ENCODE data around the gene GAB2. TPM values are rescaled to one million over a fixed set of nuclear protein-coding genes. Genes with fewer than 3 reads are reported as not detected.

The GAB2 gene
- total RNA-seq, 2 donors from 2014 or later: 2.8 to 5.0 TPM

GRCh38 chr11:78214331-78215194 lies 203.1 kb downstream of the GAB2 start:
- no peak for DNase-seq (ENCODE audit: low spot score in 2 of 2)
- peak overlapping the region in 1 of 2 donors; percentile 24 for H3K27ac Mint-ChIP-seq
- no peaks in the 10 kb centered on the region for H3K9me3 Mint-ChIP-seq
- ATAC-seq: no peak
- peaks cover 9 to 14% of the 10 kb centered on the region in 2 donors for H3K36me3 Mint-ChIP-seq

DNA sequence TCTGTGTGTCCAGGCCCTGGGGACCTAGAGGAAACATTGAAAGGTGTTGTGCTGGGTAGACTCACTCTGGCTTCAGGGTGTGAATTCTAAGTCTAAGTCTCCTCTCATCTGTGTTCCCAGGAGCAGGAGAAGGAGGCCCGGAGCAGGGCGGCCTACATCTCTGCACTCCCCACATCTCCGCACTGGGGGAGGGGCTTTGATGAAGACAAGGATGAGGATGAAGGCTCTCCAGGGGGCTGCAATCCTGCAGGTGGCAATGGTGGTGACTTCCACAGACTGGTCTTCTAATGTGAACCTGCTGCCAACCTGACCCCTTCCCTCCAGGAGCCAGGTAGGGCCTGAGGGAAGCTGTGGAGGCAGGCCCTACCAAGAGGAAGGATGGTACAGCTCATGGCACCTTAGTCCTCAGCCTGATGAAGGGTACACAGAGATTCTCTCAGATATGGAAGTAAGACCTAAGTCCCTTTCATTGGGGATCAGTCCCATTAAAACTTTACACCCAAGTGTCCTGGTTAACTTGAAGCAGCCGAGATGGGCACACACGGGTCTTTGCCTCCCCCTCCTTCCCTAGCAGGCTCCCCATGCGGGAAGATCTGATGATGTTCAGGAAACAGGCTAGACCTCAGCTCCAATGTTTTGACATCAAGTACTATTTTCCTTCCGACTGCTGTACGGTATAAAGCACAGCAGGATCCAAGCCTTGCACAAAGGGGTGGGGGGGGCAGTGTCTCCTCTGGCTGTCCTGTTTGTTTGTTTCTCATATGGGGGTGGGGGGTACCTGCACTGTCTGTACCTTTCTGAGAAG lies 203.9 kb downstream of the GAB2 start:
- H3K27ac Mint-ChIP-seq: no peak overlapping the region
- H3K36me3 Mint-ChIP-seq: peaks cover 9 to 14% of the 10 kb centered on the region in 2 donors
- no peak for ATAC-seq
- no peak for DNase-seq (ENCODE audit: low spot score in 2 of 2)
- H3K9me3 Mint-ChIP-seq: no peaks in the 10 kb centered on the region

DNA sequence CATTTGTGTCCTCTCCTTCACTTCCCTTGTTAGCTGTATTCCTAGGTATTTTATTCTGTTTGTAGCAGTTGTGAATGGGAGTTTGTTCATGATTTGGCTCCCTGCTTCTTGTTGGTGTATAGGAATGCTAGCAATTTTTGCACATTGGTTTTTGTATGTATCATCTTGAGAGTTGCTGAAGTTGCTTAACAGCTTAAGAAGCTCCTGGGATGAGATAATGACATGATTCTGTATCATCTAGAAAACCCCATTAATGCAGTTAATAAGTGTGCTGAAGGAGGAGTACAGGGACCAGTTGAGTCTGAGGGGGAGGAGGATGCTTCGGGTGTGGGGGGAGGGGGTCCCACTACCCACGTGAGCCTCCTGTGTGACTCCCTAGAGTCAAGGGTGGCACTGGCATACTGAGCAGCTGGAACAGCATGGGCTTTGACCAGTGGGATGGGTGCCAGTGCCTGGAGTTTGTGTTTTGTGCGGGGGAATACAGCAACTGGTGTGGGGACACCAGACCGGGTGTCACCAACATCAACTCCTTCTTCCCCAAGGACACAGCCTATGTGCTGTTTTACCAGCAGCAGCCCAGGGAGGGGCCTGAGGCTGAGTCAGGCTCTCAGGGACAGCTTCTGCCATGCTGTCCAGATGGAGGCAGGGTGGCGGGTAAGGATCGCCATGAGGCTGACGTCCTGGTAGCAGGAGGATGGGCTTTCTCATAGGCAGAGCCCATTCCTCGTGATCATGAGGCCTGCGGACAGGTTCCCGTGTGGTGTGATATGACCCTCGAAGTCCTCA lies 204.8 kb downstream of the GAB2 start:
- H3K27ac Mint-ChIP-seq: no peak overlapping the region
- ATAC-seq (no peak), DNase-seq (ENCODE audit: low spot score in 2 of 2) (peak in 1 of 2 donors; percentile 35)
- peaks cover 9 to 14% of the 10 kb centered on the region in 2 donors for H3K36me3 Mint-ChIP-seq
- H3K9me3 Mint-ChIP-seq: no peaks in the 10 kb centered on the region

- DNase-seq (ENCODE audit: low spot score in 2 of 2) (no peak), ATAC-seq (no peak)
- no peaks in the 10 kb centered on the region for H3K9me3 Mint-ChIP-seq
- H3K27ac Mint-ChIP-seq: no peak overlapping the region
- H3K36me3 Mint-ChIP-seq: peaks cover 9 to 14% of the 10 kb centered on the region in 2 donors
Measured at GRCh38 chr11:78211565-78211964, 206.1 kb downstream of the GAB2 start.

DNA sequence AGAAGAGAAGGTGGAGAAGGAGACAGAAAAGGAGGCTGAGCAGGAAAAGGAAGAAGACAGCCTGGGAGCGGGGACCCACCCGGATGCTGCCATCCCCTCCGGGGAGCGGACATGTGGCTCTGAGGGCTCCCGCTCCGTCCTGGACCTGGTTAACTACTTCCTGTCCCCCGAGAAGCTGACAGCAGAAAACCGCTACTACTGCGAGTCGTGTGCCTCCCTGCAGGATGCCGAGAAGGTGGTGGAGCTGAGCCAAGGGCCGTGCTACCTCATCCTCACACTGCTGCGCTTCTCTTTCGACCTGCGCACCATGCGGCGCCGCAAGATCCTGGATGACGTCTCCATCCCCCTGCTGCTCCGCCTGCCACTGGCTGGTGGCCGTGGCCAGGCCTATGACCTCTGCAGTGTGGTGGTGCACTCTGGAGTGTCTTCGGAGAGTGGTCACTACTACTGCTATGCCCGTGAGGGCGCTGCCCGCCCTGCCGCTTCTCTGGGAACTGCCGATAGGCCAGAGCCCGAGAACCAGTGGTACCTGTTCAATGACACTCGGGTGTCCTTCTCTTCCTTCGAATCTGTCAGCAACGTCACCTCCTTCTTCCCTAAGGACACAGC lies 207.5 kb downstream of the GAB2 start:
- H3K36me3 Mint-ChIP-seq: peaks cover 9 to 14% of the 10 kb centered on the region in 2 donors
- peak overlapping the region in 1 of 2 donors; percentile 85 for H3K27ac Mint-ChIP-seq
- no peak for ATAC-seq
- no peak for DNase-seq (ENCODE audit: low spot score in 2 of 2)
- no peaks in the 10 kb centered on the region for H3K9me3 Mint-ChIP-seq

DNA sequence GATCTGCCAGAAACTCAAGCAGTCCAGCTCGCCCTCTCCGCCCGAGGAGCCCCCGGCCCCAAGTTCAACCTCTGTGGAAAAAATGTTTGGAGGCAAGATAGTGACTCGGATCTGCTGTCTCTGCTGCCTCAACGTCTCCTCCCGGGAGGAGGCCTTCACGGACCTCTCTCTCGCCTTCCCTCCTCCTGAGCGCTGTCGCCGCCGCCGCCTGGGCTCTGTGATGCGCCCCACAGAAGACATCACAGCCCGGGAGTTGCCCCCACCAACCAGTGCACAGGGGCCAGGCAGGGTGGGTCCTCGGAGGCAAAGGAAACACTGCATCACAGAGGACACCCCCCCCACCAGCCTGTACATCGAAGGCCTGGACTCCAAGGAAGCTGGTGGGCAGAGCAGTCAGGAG lies 208.1 kb downstream of the GAB2 start:
- Mint-ChIP-seq H3K36me3 (peaks cover 13 to 14% of the 10 kb centered on the region in 2 donors), H3K27ac (peak overlapping the region in 1 of 2 donors; percentile 72), H3K9me3 (no peaks in the 10 kb centered on the region)
- DNase-seq (ENCODE audit: low spot score in 2 of 2): no peak
- no peak for ATAC-seq

DNA sequence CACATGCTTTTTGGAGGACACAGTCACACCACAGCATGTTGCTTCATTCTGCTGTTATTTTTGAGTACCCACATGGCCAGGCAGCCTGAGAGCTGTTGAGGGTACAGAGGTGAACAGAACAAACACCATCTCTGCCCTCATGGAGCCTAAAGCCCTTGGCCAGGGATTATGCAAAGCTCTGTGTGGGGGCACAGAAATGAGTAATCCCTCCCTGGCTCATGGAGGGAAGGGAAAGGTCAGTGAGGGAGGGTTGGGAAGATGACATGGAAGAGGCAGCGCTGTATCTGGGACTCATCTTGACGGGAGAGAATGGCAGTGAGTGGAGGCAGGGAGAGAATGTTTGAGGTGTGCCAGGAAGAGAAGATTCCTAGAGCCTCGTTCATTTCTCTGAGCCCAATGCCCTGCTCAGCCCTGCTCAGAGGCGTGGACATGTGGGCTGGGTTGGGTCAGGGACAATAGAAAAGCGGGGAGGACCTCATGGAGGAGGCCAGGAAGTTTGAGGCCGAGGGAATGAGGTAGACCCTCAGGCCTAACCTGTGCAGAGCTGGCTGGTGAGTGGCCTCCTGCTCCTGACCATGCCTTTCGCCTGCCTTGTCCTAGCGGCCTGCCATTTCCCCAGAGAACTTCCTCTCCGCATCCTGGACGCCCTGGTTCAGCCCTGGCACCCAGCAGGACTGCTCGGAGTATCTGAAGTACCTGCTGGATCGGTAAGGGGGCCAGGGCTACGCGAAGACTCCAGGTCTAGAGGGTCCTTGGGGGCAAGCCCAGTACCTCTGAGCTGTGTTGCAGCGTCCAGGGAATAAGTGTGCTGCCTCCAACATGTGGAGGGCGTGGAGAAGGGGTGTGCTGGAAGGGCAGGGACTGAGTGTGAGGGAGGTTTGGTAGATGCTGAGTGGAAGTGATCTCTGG lies 209.1 kb downstream of the GAB2 start:
- Mint-ChIP-seq H3K9me3 (no peaks in the 10 kb centered on the region), H3K36me3 (peaks cover 14 to 17% of the 10 kb centered on the region in 2 donors), H3K27ac (peak overlapping the region; percentile 14 to 96)
- DNase-seq (ENCODE audit: low spot score in 2 of 2) (no peak), ATAC-seq (no peak)

DNA sequence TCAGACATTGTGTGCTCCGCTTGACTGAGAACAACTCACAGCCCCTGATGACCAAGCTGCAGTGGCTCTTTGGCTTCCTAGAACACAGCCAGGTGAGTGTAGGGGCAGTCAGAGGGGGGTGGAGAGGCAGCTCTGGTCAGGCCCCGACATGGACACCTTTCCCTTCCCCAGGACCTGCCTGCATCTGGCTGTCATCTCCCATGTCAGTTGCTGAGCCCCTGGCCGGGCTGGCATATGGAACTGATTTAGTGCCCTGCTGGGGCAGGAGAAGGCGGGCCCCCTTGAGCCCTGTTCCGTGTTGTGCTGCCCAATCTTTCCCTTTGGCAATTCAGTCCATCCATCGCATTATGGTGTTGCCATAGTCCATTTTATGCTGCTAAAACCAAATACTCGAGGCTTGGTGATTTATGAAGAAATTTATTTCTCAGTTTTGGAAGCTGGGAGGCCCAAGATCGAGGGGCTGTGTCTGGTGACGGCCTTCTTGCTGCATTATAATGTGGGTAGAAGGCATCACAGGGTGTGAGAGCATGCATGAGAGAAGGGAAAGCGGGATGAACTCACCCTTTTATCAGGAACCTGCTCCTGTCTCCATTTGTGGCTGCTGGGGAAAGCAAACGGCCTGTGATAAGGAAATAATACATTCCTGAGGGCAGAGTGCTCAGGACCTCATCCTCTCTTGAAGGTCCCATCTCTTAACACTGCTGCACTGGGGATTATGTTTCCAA lies 209.9 kb downstream of the GAB2 start:
- H3K9me3 Mint-ChIP-seq: no peaks in the 10 kb centered on the region
- DNase-seq (ENCODE audit: low spot score in 2 of 2) (no peak), ATAC-seq (no peak)
- H3K36me3 Mint-ChIP-seq: peaks cover 17 to 18% of the 10 kb centered on the region in 2 donors
- H3K27ac Mint-ChIP-seq: peak overlapping the region in 1 of 2 donors; percentile 14

GRCh38 chr11:78205691-78206090 lies 211.9 kb downstream of the GAB2 start:
- DNase-seq (ENCODE audit: low spot score in 2 of 2) (no peak), ATAC-seq (no peak)
- H3K36me3 Mint-ChIP-seq: peaks cover 10 to 21% of the 10 kb centered on the region in 2 donors
- H3K27ac Mint-ChIP-seq: no peak overlapping the region
- H3K9me3 Mint-ChIP-seq: no peaks in the 10 kb centered on the region

GRCh38 chr11:78205256-78205655 lies 212.4 kb downstream of the GAB2 start:
- H3K27ac Mint-ChIP-seq: no peak overlapping the region
- no peaks in the 10 kb centered on the region for H3K9me3 Mint-ChIP-seq
- DNase-seq (ENCODE audit: low spot score in 2 of 2) (no peak), ATAC-seq (no peak)
- H3K36me3 Mint-ChIP-seq: peaks cover 6 to 18% of the 10 kb centered on the region in 2 donors

DNA sequence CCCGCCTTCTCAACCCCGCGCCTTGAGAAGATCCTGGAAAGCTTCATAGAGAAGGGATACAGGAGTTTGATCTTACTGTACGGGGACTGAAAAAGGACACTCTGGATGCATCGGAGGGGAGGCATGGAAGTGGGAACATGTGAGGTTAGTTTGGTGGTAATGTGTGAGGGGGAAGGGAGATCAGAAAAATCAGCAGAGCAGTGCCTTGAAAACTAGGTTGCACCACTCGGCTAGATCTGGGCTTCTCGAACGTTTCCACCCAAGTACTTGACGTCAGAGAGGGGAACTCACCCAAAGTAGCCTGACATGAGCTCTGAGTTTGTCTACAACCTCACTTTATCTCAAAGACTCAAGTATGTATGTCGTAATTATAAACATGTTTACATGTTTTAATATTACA lies 214.4 kb downstream of the GAB2 start:
- DNase-seq (ENCODE audit: low spot score in 2 of 2): peak in 1 of 2 donors; percentile 49
- Mint-ChIP-seq H3K27ac (peak overlapping the region; percentile 84 to 92), H3K9me3 (no peaks in the 10 kb centered on the region), H3K36me3 (peaks cover 4 to 16% of the 10 kb centered on the region in 2 donors)
- peak; percentile 14 to 30 for ATAC-seq

- H3K27ac Mint-ChIP-seq: peak overlapping the region; percentile 84 to 92
- DNase-seq (ENCODE audit: low spot score in 2 of 2) (peak in 1 of 2 donors; percentile 39), ATAC-seq (peak; percentile 88)
- H3K9me3 Mint-ChIP-seq: no peaks in the 10 kb centered on the region
- peaks cover 4 to 16% of the 10 kb centered on the region in 2 donors for H3K36me3 Mint-ChIP-seq
Measured at GRCh38 chr11:78202733-78203167, 214.9 kb downstream of the GAB2 start.

- Mint-ChIP-seq H3K36me3 (peaks cover 4 to 22% of the 10 kb centered on the region in 2 donors), H3K9me3 (no peaks in the 10 kb centered on the region), H3K27ac (peak overlapping the region; percentile 72 to 84)
- ATAC-seq (peak; percentile 28 to 50), DNase-seq (ENCODE audit: low spot score in 2 of 2) (no peak)
Measured at GRCh38 chr11:78201096-78201818, 216.4 kb downstream of the GAB2 start.

GRCh38 chr11:78200553-78200952 lies 217.1 kb downstream of the GAB2 start:
- Mint-ChIP-seq H3K27ac (peak overlapping the region in 1 of 2 donors; percentile 84), H3K9me3 (no peaks in the 10 kb centered on the region), H3K36me3 (peaks cover 4 to 22% of the 10 kb centered on the region in 2 donors)
- DNase-seq (ENCODE audit: low spot score in 2 of 2): no peak
- ATAC-seq: no peak
